Hepatocyte (in vitro differentiated cells): ENCODE measurements around the gene RPS6KA5. TPM values are rescaled to one million over a fixed set of nuclear protein-coding genes. Genes with fewer than 3 reads are reported as not detected.

ENCODE experiments used
- DNase-seq: peaks from one replicate; pipeline ENCODE4 v3.0.0-alpha.2; 2016; ENCODE audit warnings: low spot score
- H2AFZ ChIP-seq: fragments of 200-600 bp; sonication (generic); 2 replicates; pipeline ENCODE4 v1.6.0; 2016; ENCODE audit warnings: antibody characterized with exemption, mild to moderate bottlenecking
- H3K27ac ChIP-seq: fragments of 200-600 bp; sonication (generic); 2 replicates; pipeline ENCODE4 v1.5.1; 2016; ENCODE audit warnings: mild to moderate bottlenecking
- H3K27me3 ChIP-seq: fragments of 200-600 bp; sonication (generic); 2 replicates; pipeline ENCODE4 v1.6.1; 2016
- H3K36me3 ChIP-seq: fragments of 200-600 bp; sonication (generic); replicated peaks from 2 replicates; pipeline ENCODE4 v1.5.1; 2016; ENCODE audit warnings: low read depth; ENCODE audit not compliant: insufficient read depth
- H3K4me1 ChIP-seq: fragments of 200-600 bp; sonication (generic); 2 replicates; pipeline ENCODE4 v1.5.1; 2016; ENCODE audit warnings: mild to moderate bottlenecking, moderate library complexity; ENCODE audit not compliant: insufficient read depth
- H3K4me2 ChIP-seq: fragments of 200-600 bp; sonication (generic); 2 replicates; pipeline ENCODE4 v1.6.0; 2016
- H3K4me3 ChIP-seq: fragments of 200-600 bp; sonication (generic); 2 replicates; pipeline ENCODE4 v1.5.1; 2016; ENCODE audit warnings: mild to moderate bottlenecking
- H3K79me2 ChIP-seq: fragments of 200-600 bp; sonication (generic); 2 replicates; pipeline ENCODE4 v1.6.0; 2017; ENCODE audit warnings: mild to moderate bottlenecking
- H3K9me2 ChIP-seq: fragments of 200-600 bp; sonication (generic); replicated peaks from 2 replicates; pipeline ENCODE4 v1.6.0; 2017; ENCODE audit warnings: mild to moderate bottlenecking; ENCODE audit not compliant: insufficient read depth
- H3K9me3 ChIP-seq: fragments of 200-600 bp; sonication (generic); 2 replicates; pipeline ENCODE4 v1.5.1; 2016; ENCODE audit warnings: low read depth, mild to moderate bottlenecking
- H4K20me1 ChIP-seq: fragments of 200-600 bp; sonication (generic); 2 replicates; pipeline ENCODE4 v1.6.0; 2016; ENCODE audit warnings: mild to moderate bottlenecking; ENCODE audit not compliant: insufficient read depth, poor library complexity, severe bottlenecking
- CTCF ChIP-seq: fragments of 200-600 bp; sonication (generic); IDR thresholded peaks from 2 replicates; pipeline ENCODE4 v1.5.1; 2016; ENCODE audit warnings: antibody characterized with exemption, mild to moderate bottlenecking; ENCODE audit not compliant: poor library complexity
- EZH2 ChIP-seq: fragments of 200-600 bp; sonication (generic); IDR thresholded peaks from 2 replicates; pipeline ENCODE4 v1.6.1; 2016; ENCODE audit warnings: antibody characterized with exemption, mild to moderate bottlenecking, borderline replicate concordance
- EZH2phosphoT487 ChIP-seq: fragments of 200-600 bp; sonication (generic); IDR thresholded peaks from one replicate; pipeline ENCODE4 v1.6.1; 2018; ENCODE audit warnings: antibody characterized with exemption, mild to moderate bottlenecking, low read depth, moderate library complexity; ENCODE audit not compliant: unreplicated experiment, severe bottlenecking
- WGBS: methylation state at CpG from one replicate; pipeline ENCODE4 v1.1.6; 2016; ENCODE audit warnings: low lambda C conversion rate; ENCODE audit errors: missing lambda C conversion rate; 5-methylcytosine and 5-hydroxymethylcytosine counted together
- polyA plus RNA-seq: library from polyadenylated mRNA; unstranded; fragments of >200 nt; fragmentation: Nextera tagmentation; extraction: Ambion mirVana; gene quantifications from 2 replicates; pipeline ENCODE4 v1.2.1, GENCODE V29; 2016
- small RNA-seq: library from RNA; depleted of rRNA; stranded (forward); fragments of <200 nt; gene quantifications from one replicate; pipeline ENCODE3, GENCODE V24; 2014
- total RNA-seq: library from RNA; depleted of rRNA; stranded (reverse); fragments of >200 nt; gene quantifications from 2 replicates; pipeline ENCODE4 v1.2.3, GENCODE V29; 2014

The RPS6KA5 gene
- total and polyA plus RNA-seq, 2 experiments from 2014 or later = 4.8 to 6.3 TPM

- H2AFZ ChIP-seq = no peak overlapping the region
- H3K9me2 ChIP-seq = no peaks in the 10 kb centered on the region
- no peak for DNase-seq
- no peaks in the 10 kb centered on the region for H3K4me1 ChIP-seq
- no peaks in the 10 kb centered on the region for H3K79me2 ChIP-seq
- WGBS = 95% methylated on average over 2 of the region's 2 CpGs
- H3K9me3 ChIP-seq = no peaks in the 10 kb centered on the region
- no peak overlapping the region for H3K4me2 ChIP-seq
- H3K4me3 ChIP-seq = no peak overlapping the region
- H4K20me1 ChIP-seq = no peaks in the 10 kb centered on the region
- H3K27me3 ChIP-seq = no peaks in the 10 kb centered on the region
- H3K27ac ChIP-seq = no peak overlapping the region
- TF ChIP-seq EZH2 (no peak), EZH2phosphoT487 (no peak), CTCF (no peak)
- H3K36me3 ChIP-seq = no peaks in the 10 kb centered on the region
Measured at GRCh38 chr14:90803249-90803648, 257.2 kb downstream of the RPS6KA5 start.

GRCh38 chr14:90799420-90799819 is 261.0 kb downstream of the RPS6KA5 start:
- no peak overlapping the region for H2AFZ ChIP-seq
- H3K9me3 ChIP-seq = no peaks in the 10 kb centered on the region
- no peaks in the 10 kb centered on the region for H3K36me3 ChIP-seq
- no peaks in the 10 kb centered on the region for H3K9me2 ChIP-seq
- no peak for DNase-seq
- H4K20me1 ChIP-seq = no peaks in the 10 kb centered on the region
- no peak overlapping the region for H3K4me2 ChIP-seq
- no peaks in the 10 kb centered on the region for H3K79me2 ChIP-seq
- H3K27me3 ChIP-seq = no peaks in the 10 kb centered on the region
- TF ChIP-seq CTCF = no peak
- TF ChIP-seq EZH2 = no peak
- TF ChIP-seq EZH2phosphoT487 = no peak
- no peak overlapping the region for H3K27ac ChIP-seq
- no peak overlapping the region for H3K4me3 ChIP-seq
- H3K4me1 ChIP-seq = no peaks in the 10 kb centered on the region
- 87% methylated on average over 5 of the region's 5 CpGs for WGBS

- no peaks in the 10 kb centered on the region for H3K4me1 ChIP-seq
Measured at GRCh38 chr14:90797919-90798318, 262.5 kb downstream of the RPS6KA5 start.

More at GRCh38 chr14:90797919-90798318, 262.5 kb downstream of the RPS6KA5 start:
- 83% methylated on average over 13 of the region's 13 CpGs for WGBS
- Histone ChIP-seq H3K9me3 (no peaks in the 10 kb centered on the region), H3K4me3 (no peak overlapping the region), H2AFZ (no peak overlapping the region), H3K36me3 (no peaks in the 10 kb centered on the region), H3K9me2 (no peaks in the 10 kb centered on the region), H4K20me1 (no peaks in the 10 kb centered on the region), H3K4me2 (no peak overlapping the region), H3K79me2 (no peaks in the 10 kb centered on the region), H3K27me3 (no peaks in the 10 kb centered on the region), H3K27ac (no peak overlapping the region)
- TF ChIP-seq EZH2phosphoT487 (no peak), CTCF (no peak), EZH2 (no peak)
- no peak for DNase-seq

Small RNA genes lying within 50 kb of the gene (small RNA-seq; reads per million reads assigned to genes)
- gene RNU7-30P = not detected

Other genes with a start within 250 kb of the RPS6KA5 start
- 10.7 and 16.1 TPM in 2 replicates for gene TTC7B, start 244.2 kb downstream of the RPS6KA5 start, total RNA-seq
- gene TTC7B, start 244.2 kb downstream of the RPS6KA5 start, polyA plus RNA-seq = 16.2 and 25.5 TPM in 2 replicates
- 41.0 and 51.3 TPM in 2 replicates for gene DGLUCY, start 53.4 kb upstream of the RPS6KA5 start, total RNA-seq
- gene DGLUCY, start 53.4 kb upstream of the RPS6KA5 start, polyA plus RNA-seq = 34.3 and 44.8 TPM in 2 replicates
- 0.20 and 0.44 TPM in 2 replicates for gene GPR68, start 184.1 kb upstream of the RPS6KA5 start, total RNA-seq
- 0.42 TPM in 1 of 2 replicates, not detected in the other for gene GPR68, start 184.1 kb upstream of the RPS6KA5 start, polyA plus RNA-seq